ENCODE results near the gene DSCAML1.

- TF ChIP-seq CTCF (IDR thresholded peaks at IDR 0.05; ENCODE audit: insufficient read depth, low read depth, low read length): no peak
- TF ChIP-seq EZH2 (IDR thresholded peaks at IDR 0.05; ENCODE audit: insufficient read depth, low read length): no peak
Measured at GRCh38 chr11:117761993-117762392, 35.0 kb downstream of the DSCAML1 start.
